SK-N-SH treated with all-trans-retinoic acid at 6 μM for 48 hours (cell line): ENCODE measurements around the gene MYO5C.

ENCODE experiments used
- ATAC-seq: fragments of 200-7000 bp; cut with Tn5 transposase; 3 replicates; pipeline ENCODE4 v1.9.1; 2020; ENCODE audit warnings: mild to moderate bottlenecking, moderate library complexity
- ARNTL ChIP-seq: fragments of 450-650 bp; formaldehyde crosslinking; IDR thresholded peaks from 2 replicates; pipeline ENCODE4 v1.5.0; 2020; ENCODE audit warnings: low read depth, mild to moderate bottlenecking, moderate library complexity, borderline replicate concordance
- BACH2 ChIP-seq: fragments of 250-450 bp; sonication (Bioruptor Pico); IDR thresholded peaks from 2 replicates; pipeline ENCODE4 v1.9.0; 2021; ENCODE audit warnings: mild to moderate bottlenecking, borderline replicate concordance
- CREB5 ChIP-seq: fragments of 250-450 bp; sonication (Bioruptor Pico); IDR thresholded peaks from 2 replicates; pipeline ENCODE4 v1.5.1; 2020; ENCODE audit warnings: low read depth, mild to moderate bottlenecking, moderate library complexity
- CSDC2 ChIP-seq: fragments of 250-450 bp; sonication (Bioruptor Pico); IDR thresholded peaks from 2 replicates; pipeline ENCODE4 v1.5.0; 2020; ENCODE audit warnings: mild to moderate bottlenecking, moderate library complexity
- CSRNP3 ChIP-seq: fragments of 250-450 bp; sonication (Bioruptor Pico); IDR thresholded peaks from 2 replicates; pipeline ENCODE4 v1.5.1; 2021; ENCODE audit warnings: mild to moderate bottlenecking, moderate library complexity
- ESRRG ChIP-seq: fragments of 250-450 bp; sonication (Bioruptor Pico); IDR thresholded peaks from 2 replicates; pipeline ENCODE4 v1.6.1; 2021; ENCODE audit warnings: mild to moderate bottlenecking
- GLIS3 ChIP-seq: fragments of 250-450 bp; sonication (Bioruptor Pico); IDR thresholded peaks from 2 replicates; pipeline ENCODE4 v1.5.0; 2020; ENCODE audit warnings: mild to moderate bottlenecking, moderate library complexity
- PATZ1 ChIP-seq: fragments of 250-450 bp; sonication (Bioruptor Pico); IDR thresholded peaks from 2 replicates; pipeline ENCODE4 v1.8.0; 2020; ENCODE audit warnings: mild to moderate bottlenecking, moderate library complexity, borderline replicate concordance
- POU6F1 ChIP-seq: fragments of 250-450 bp; sonication (Bioruptor Pico); IDR thresholded peaks from 2 replicates; pipeline ENCODE4 v1.8.0; 2021; ENCODE audit warnings: low read depth, mild to moderate bottlenecking, moderate library complexity, borderline replicate concordance
- PPARA ChIP-seq: fragments of 250-450 bp; sonication (Bioruptor Pico); IDR thresholded peaks from 2 replicates; pipeline ENCODE4 v1.5.0; 2020; ENCODE audit warnings: mild to moderate bottlenecking, borderline replicate concordance
- SNAI2 ChIP-seq: fragments of 250-450 bp; sonication (Bioruptor Pico); IDR thresholded peaks from 2 replicates; pipeline ENCODE4 v1.5.0; 2020; ENCODE audit warnings: mild to moderate bottlenecking, moderate library complexity
- TCF4 ChIP-seq: fragments of 250-450 bp; sonication (Bioruptor Pico); IDR thresholded peaks from 2 replicates; pipeline ENCODE4 v1.8.0; 2021; ENCODE audit warnings: mild to moderate bottlenecking, moderate library complexity, borderline replicate concordance
- TOX ChIP-seq: fragments of 250-450 bp; sonication (Bioruptor Pico); IDR thresholded peaks from 2 replicates; pipeline ENCODE4 v1.8.0; 2021; ENCODE audit warnings: mild to moderate bottlenecking, moderate library complexity, borderline replicate concordance
- ZC3H10 ChIP-seq: fragments of 250-450 bp; sonication (Bioruptor Pico); IDR thresholded peaks from 2 replicates; pipeline ENCODE4 v1.5.1; 2021; ENCODE audit warnings: mild to moderate bottlenecking, moderate library complexity
- ZFP3 ChIP-seq: fragments of 250-450 bp; sonication (Bioruptor Pico); IDR thresholded peaks from 2 replicates; pipeline ENCODE4 v1.5.0; 2020; ENCODE audit warnings: mild to moderate bottlenecking, moderate library complexity
- ZFP30 ChIP-seq: fragments of 450-650 bp; formaldehyde crosslinking; IDR thresholded peaks from 2 replicates; pipeline ENCODE4 v1.5.0; 2022; ENCODE audit warnings: mild to moderate bottlenecking, moderate library complexity
- ZNF70 ChIP-seq: fragments of 450-650 bp; formaldehyde crosslinking; IDR thresholded peaks from 2 replicates; pipeline ENCODE4 v1.5.0; 2020; ENCODE audit warnings: mild to moderate bottlenecking, moderate library complexity
- ZNF8 ChIP-seq: fragments of 450-650 bp; formaldehyde crosslinking; IDR thresholded peaks from 2 replicates; pipeline ENCODE4 v1.5.0; 2020; ENCODE audit warnings: mild to moderate bottlenecking, moderate library complexity

The MYO5C gene

GRCh38 chr15:52154896-52155865, 140.4 kb downstream of the MYO5C start:
- TF ChIP-seq PPARA (CRISPR knock-in tag), result no peak
- TF ChIP-seq ARNTL (CRISPR knock-in tag), result no peak
- TF ChIP-seq CREB5 (CRISPR knock-in tag), result no peak
- no peak for TF ChIP-seq ZNF70 (CRISPR knock-in tag)
- no peak for TF ChIP-seq ZFP30
- TF ChIP-seq PATZ1, result no peak
- TF ChIP-seq, all 23 proteins: peak for 0
- ATAC-seq, result no peak

GRCh38 chr15:52153900-52154895, 141.4 kb downstream of the MYO5C start:
- no peak for ATAC-seq
- TF ChIP-seq ZFP3 (CRISPR knock-in tag) (no peak), BACH2 (no peak), PPARA (CRISPR knock-in tag) (no peak)

GRCh38 chr15:52151353-52151752, 144.3 kb downstream of the MYO5C start:
- TF ChIP-seq ESRRG (CRISPR knock-in tag) (no peak), ZNF8 (CRISPR knock-in tag) (no peak), TCF4 (CRISPR knock-in tag) (no peak), CSDC2 (CRISPR knock-in tag) (no peak), BACH2 (no peak), ARNTL (CRISPR knock-in tag) (no peak), TOX (no peak), POU6F1 (no peak), CSRNP3 (no peak), GLIS3 (CRISPR knock-in tag) (no peak), ZC3H10 (CRISPR knock-in tag) (no peak), SNAI2 (CRISPR knock-in tag) (no peak)
- TF ChIP-seq, all 23 proteins: peak for 0
- ATAC-seq, result no peak

GRCh38 chr15:52150871-52151270, 144.7 kb downstream of the MYO5C start:
- no peak for ATAC-seq

More at GRCh38 chr15:52150871-52151270, 144.7 kb downstream of the MYO5C start:
- TF ChIP-seq ZFP30 (no peak), POU6F1 (no peak), TOX (no peak), ZC3H10 (CRISPR knock-in tag) (no peak), CSRNP3 (no peak), GLIS3 (CRISPR knock-in tag) (no peak)
